NCI-H2196 (cell line): Measurements from ENCODE around the gene PRKCZ.
A peak's percentile ranks its signal among the peaks of the same experiment; 100 is the strongest.

Experiments
- DNase-seq: peaks from one replicate; lab custom pipeline; 2025; ENCODE audit not compliant: unreplicated experiment; lab: John Stamatoyannopoulos, UW

Gene PRKCZ

DNA sequence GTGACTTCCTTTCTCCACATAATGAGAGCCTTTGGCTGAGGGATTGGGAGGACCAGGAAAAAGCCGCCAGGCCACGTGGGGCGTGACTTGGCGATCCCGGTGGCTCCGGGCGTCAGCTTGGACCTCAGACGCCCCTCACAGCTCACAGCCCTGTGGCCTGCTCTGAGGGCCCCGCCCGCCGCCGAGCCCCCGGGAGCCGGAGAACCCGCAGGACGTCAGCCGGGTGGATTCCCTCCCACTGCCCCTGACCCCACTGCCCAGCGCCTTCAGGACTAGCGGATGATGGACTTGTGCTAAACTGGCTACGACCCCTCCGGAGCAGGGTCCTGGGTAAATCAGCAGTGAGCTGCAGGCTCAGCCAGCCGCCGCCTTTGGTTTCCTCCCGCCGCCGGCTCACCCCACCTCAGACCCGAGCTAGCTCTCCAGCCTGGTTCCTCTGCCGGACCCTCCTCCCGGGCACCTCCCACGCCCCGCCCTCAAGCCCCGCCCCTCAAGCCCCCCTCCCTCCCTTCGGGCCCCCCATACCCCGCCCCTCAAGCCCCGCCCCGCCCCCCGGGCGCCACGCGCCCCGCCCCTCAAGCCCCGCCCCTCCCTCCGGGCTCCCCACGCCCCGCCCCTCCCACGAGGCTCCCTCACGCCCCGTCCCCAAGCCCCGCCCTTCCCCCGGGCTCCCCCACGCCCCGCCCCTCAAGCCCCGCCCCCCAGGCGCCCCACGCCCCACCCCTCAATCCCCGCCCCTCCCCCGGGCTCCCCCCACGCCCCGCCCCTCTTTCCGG is 154.4 kb downstream of the PRKCZ start:
- peak; percentile 86 for DNase-seq

GRCh38 chr1:2205191-2205952 is 155.2 kb downstream of the PRKCZ start:
- DNase-seq, result peak; percentile 86

DNA sequence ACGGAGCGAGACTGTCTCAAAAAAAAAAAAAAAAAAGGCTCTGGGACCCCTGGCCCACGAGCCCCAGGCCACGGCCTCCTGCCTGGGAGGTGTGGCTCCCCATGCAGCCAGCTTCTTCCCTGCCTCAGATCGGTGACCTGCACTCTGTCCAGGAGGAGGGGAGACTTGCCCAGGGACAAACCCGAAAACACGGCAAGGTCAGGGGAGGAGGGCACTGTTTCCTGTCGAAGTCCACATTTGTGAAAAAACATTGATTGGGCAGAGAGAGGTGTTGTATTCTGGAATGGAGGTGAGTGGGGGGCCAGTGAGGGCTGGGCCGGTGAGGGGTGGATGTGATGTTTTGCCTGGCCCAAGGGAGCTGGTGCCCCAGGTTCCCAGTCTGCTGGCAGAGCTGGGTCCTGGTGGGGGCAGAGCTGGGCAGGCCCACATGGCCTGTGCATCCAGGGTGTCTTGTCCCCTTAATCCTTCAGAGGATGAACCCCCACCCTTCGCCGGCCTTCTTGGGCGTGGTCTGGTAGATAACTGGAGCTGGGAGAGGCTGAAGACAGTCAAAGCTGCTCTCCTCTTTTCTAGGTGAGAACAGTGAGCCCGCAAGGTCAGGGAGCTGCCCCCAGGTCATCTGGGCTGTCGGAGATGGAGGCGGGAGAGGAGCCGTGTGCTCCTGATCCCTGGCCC is 156.7 kb downstream of the PRKCZ start:
- no peak for DNase-seq

DNA sequence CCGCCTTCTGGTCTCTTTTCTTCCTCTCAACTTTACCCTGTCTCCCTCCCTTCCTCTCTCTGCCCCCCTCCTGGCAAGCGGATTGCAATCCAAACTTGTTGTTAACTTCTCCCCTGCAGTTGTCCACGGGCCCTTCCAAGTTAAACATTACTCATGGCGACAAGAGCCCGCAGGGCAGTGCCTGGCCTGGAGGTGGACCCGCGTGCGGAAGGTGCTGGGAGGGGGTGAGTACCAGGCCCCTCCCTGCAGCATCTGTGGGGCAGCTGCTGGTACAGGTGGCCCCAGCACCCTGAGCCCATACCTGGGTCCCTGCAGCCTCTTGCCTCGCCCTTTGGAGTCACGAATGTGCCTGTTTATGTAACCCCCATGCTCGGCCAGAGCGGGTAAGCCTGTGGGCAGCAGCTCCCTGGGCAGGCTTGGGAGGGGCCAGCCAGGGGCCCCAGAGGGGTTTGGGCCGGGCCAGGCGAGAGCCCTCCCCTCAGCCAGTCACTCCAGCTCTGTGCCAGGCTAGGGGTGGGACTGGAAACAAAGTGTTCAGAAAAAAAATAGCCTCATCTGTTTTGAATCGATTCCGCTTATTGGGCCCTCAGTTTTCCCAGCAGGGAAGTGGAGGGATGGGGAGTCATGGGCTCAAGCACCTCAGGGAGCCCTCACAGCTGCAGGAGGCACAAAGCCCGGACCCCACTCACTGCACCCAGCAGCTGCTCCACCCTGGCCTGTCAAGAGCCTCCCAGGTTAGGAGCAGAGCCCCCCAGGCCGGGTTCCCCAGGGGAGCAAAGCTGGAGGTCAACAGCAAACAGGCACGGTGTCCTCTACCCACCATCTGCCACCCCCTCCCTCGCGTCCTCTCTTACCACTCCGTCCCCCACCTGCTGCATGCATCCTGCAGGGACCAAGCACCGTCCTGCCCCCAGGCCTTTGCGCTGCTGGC is 158.4 kb downstream of the PRKCZ start:
- no peak for DNase-seq

- no peak for DNase-seq
Observed at GRCh38 chr1:2209400-2210083, 159.3 kb downstream of the PRKCZ start.

- DNase-seq, result no peak
Observed at GRCh38 chr1:2210084-2210653, 160.0 kb downstream of the PRKCZ start.

DNA sequence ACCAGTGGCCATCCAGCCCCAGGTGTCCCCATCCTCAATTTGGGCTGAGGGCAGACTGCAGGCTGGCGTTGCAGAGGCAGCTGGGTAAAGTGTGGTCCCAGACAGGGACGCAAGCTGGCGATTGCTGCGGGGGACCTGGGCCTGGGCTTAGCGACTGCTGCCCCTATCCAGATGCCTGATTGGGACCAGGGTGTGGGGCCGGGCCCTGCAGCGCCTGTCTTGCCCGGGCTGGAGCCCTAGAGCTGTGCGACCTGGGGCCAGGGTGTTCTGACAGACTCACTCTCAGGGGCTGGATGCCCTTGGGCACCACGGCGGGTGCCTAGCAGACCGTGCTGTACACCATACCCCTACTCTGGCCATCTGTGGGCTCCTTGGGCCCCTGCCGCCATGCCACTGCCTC is 160.6 kb downstream of the PRKCZ start:
- no peak for DNase-seq

- DNase-seq, result no peak
Observed at GRCh38 chr1:2212274-2212531, 162.0 kb downstream of the PRKCZ start.

- no peak for DNase-seq
Observed at GRCh38 chr1:2212532-2213491, 162.6 kb downstream of the PRKCZ start.

DNA sequence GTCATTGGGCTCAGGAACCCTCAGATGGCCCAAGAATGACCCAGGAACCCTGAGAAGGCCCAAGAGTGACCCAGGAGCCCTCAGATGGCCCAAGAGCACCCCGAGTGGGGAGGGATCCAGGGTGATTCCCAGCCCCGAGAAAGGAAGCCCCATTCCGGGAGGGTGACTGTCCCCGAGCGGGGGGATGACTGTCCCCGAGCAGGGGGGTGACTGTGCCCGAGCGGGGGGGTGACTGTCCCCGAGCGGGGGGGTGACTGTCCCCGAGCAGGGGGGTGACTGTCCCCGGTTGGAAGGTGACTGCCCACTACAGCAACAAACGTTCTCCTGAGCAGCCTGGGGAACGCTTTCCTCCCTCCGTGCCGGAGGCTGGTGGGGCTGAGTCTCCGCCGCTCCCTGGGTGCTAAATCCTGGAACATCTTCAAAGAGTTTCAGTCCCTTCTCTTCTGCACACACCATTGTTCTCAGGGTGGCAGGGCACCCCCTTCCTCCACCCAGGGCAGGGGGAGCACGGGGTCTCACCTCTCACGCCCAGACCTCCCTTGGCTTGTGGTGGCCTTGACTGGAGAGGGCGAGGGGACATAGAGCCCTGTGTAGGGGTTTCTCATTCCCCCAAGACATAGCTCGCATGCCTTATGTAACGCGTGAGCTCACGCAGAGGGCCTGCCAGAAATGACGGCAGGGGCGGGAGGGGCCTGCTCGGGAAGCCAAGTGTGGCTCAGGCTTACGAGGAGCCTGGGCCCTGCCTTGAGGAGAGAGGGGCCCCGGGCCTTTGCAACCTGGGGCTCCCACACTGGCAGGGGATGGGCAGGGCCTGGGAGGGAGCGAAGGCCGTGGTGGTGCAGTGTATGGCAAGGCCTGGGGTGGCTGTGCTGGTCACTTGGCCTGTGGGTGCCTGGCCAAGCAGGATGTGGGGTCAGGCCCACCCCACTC is 163.6 kb downstream of the PRKCZ start:
- DNase-seq, result no peak

GRCh38 chr1:2214541-2215241 is 164.5 kb downstream of the PRKCZ start:
- DNase-seq, result no peak

DNA sequence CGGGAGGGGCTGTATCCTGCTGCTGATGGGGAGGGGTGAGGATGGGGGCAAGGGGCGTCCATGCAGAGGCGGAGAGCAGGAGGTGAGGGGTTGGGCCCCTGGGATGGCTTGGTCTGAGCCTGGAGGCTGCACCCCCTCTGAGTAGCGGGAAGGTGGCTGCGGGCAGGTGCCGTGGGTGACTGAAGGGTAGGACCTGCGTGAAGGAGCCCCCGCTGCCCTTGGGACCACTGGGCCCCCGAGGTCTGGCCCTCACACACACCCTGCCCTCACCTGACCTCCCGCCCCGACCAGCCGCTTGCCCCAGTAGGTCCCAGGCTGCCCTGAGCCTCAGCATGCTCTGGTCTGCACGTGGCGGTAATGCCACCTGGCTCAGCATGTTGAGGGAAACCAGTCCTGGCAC is 165.1 kb downstream of the PRKCZ start:
- no peak for DNase-seq

DNA sequence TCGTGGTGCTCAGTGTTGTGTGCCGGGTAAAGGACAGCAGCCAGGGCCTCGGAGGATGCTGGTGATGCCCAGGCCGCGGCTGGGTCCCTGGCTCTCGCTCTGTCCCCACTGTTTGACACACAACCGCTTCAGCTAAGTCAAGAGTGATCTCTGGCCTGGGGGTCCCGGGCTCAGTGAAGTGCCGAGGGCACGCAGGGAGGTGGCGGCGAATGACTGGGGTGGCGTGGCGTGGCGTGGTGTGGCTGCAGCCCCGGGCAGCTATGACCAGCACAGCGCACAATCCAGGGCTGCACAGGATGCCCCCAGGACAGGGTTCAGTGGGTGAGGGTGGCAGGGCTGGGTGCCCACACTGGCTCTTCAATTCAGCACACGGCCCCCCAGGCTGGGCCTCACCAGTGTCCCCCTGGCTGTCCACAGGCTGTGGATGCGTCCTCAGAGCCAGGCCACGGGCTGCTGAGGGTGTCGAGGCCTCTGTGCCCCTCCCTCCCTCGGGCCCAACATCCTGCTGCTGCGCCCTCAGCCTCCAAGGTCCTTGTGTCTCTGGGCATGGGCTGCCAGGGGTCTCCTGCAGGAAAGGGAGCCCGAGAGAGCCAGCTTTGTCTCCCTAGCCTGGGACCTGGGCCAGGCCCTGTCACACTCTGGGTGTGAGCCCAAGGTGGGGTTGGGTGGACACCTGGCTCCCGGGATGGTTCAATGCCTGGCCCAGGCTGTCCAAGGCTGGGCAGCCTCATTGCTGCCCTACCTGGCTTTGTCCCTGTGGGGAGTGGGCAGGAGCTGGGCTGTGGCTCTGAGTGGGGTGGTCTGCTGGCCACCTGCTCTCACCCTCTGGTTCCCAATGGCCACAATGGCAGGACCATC is 165.9 kb downstream of the PRKCZ start:
- DNase-seq, result no peak

DNA sequence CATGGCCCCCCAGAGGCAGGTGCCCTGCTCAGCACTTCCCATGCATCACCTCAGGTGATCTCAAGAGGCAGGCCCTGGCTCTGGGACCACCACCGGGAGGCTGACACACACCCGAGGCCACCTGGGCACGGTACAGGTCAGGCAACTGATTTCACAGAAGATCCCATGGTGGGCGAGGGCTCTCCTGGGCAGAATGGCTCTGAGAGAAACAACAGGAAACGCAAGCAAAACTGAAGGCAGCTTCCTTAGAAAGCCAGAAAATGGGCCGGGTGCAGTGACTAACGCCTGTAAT is 166.5 kb downstream of the PRKCZ start:
- DNase-seq, result no peak

- DNase-seq, result no peak
Observed at GRCh38 chr1:2221271-2221670, 171.1 kb downstream of the PRKCZ start.

DNA sequence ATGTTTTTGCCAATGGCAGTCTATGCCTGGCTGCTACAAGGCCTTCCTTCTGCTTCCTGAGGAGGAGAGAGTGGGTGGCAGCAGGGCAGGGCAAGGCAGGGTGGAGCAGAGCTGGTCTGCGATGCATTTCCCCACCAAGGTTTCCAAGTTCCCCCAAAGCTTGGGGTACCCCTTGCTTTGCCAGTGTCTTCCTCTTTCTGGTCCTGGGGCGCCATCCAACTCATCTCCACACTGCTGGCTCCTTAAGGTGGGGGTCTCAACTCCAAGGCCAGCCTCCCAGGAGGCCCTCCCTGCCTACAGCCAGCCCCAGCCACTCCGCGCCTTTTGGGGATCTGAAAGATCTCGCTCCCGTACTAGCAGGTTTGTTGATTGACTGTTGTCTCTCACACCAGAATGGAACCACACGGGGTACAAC is 174.0 kb downstream of the PRKCZ start:
- no peak for DNase-seq
